Measurements from ENCODE around the gene MIS18A. TPM values are rescaled to one million over a fixed set of nuclear protein-coding genes. Genes with fewer than 3 reads are reported as not detected.
"Not testable (repeated sequence)": the region's sequence is repeated elsewhere in the genome, so short reads cannot be mapped to it uniquely, and the experiment has no call there.

MIS18A gene
- total and polyA plus RNA-seq, 12 donors: 3.4 to 12.6 (median 8.4) TPM

GRCh38 chr21:32311621-32312020 lies 32.8 kb upstream of the MIS18A start:
- Histone ChIP-seq H3K9me3 (replicated peaks in 1 of 3) (no peaks in the 10 kb centered on the region), H3K27me3 (no peaks in the 10 kb centered on the region), H3K4me3 (no peak overlapping the region), H3K27ac (no peak overlapping the region), H3K4me1 (replicated peaks in 1 of 2) (peaks cover 6 to 7% of the 10 kb centered on the region in 2 donors), H3K36me3 (replicated peaks in 1 of 2) (peaks cover 0 to 46% of the 10 kb centered on the region in 2 donors)
- peak in 2 of 7 donors; percentile 11 to 39 for DNase-seq
- 92 to 95% (median 92%) methylated on average over 4 to 9 of the region's 9 CpGs; no CpG with 5 or more reads in 1 of the 4 donors for WGBS, 4 donors
- intact Hi-C loops (cut with DNase I): no loop called here
- TF ChIP-seq POLR2A (IDR thresholded peaks at IDR 0.05): no peak
- no peak for TF ChIP-seq CTCF (IDR thresholded peaks at IDR 0.05)

- 92 to 98% (median 93%) methylated on average over 9 of the region's 9 CpGs for WGBS, 4 donors
- DNase-seq: peak in 1 of 7 donors; percentile 33
- H3K9me3 ChIP-seq (replicated peaks in 1 of 3); H3K27ac ChIP-seq; H3K27me3 ChIP-seq; intact Hi-C loops (cut with DNase I); H3K4me3 ChIP-seq; H3K4me1 ChIP-seq (replicated peaks in 1 of 2): not testable (repeated sequence)
- peaks cover 0 to 39% of the 10 kb centered on the region in 2 donors for H3K36me3 ChIP-seq (replicated peaks in 1 of 2)
Measured at GRCh38 chr21:32310976-32311375, 32.1 kb upstream of the MIS18A start.

- intact Hi-C loops (cut with DNase I): no loop called here
- Histone ChIP-seq H3K4me1 (replicated peaks in 1 of 2) (peaks cover 6 to 7% of the 10 kb centered on the region in 2 donors), H3K27ac (no peak overlapping the region), H3K36me3 (replicated peaks in 1 of 2) (peaks cover 0 to 29% of the 10 kb centered on the region in 2 donors), H3K4me3 (no peak overlapping the region), H3K9me3 (replicated peaks in 1 of 3) (no peaks in the 10 kb centered on the region), H3K27me3 (no peaks in the 10 kb centered on the region)
- peak in 1 of 7 donors; percentile 35 for DNase-seq
- WGBS, 4 donors: 88 to 93% (median 91%) methylated on average over 7 of the region's 7 CpGs
- TF ChIP-seq CTCF (IDR thresholded peaks at IDR 0.05) (no peak), POLR2A (IDR thresholded peaks at IDR 0.05) (no peak)
Measured at GRCh38 chr21:32309906-32310460, 31.1 kb upstream of the MIS18A start.

GRCh38 chr21:32308696-32309095 lies 29.8 kb upstream of the MIS18A start:
- Histone ChIP-seq H3K4me3 (no peak overlapping the region), H3K27ac (peak overlapping the region in 2 of 5 donors; percentile 36 to 56), H3K36me3 (replicated peaks in 1 of 2) (peaks cover 0 to 17% of the 10 kb centered on the region in 2 donors), H3K4me1 (replicated peaks in 1 of 2) (peaks cover 6 to 7% of the 10 kb centered on the region in 2 donors), H3K9me3 (replicated peaks in 1 of 3) (no peaks in the 10 kb centered on the region), H3K27me3 (no peaks in the 10 kb centered on the region)
- TF ChIP-seq POLR2A (IDR thresholded peaks at IDR 0.05) (no peak), CTCF (IDR thresholded peaks at IDR 0.05) (no peak)
- peak in 5 of 7 donors; percentile 44 to 71 (median 63) for DNase-seq
- 58 to 70% (median 69%) methylated on average over 10 of the region's 10 CpGs for WGBS, 4 donors
- intact Hi-C loops (cut with DNase I): no loop called here

- Histone ChIP-seq H3K27ac (no peak overlapping the region), H3K36me3 (replicated peaks in 1 of 2) (peaks cover 0 to 11% of the 10 kb centered on the region in 2 donors), H3K4me1 (replicated peaks in 1 of 2) (peaks cover 6 to 7% of the 10 kb centered on the region in 2 donors), H3K4me3 (no peak overlapping the region), H3K27me3 (no peaks in the 10 kb centered on the region), H3K9me3 (replicated peaks in 1 of 3) (no peaks in the 10 kb centered on the region)
- WGBS, 4 donors: 94 to 99% (median 96%) methylated on average over 4 of the region's 4 CpGs
- DNase-seq: peak in 1 of 7 donors; percentile 49
- intact Hi-C loops (cut with DNase I): no loop called here
- no peak for TF ChIP-seq POLR2A (IDR thresholded peaks at IDR 0.05)
- no peak for TF ChIP-seq CTCF (IDR thresholded peaks at IDR 0.05)
Measured at GRCh38 chr21:32307706-32308105, 28.9 kb upstream of the MIS18A start.

Data from adrenal gland (tissue), 12 donors.